GM12801 (cell line): ENCODE data around the gene HEATR5A.

ENCODE experiments used
- CTCF ChIP-seq: IDR thresholded peaks from one replicate; pipeline ENCODE4 v1.5.1; 2011; ENCODE audit warnings: control low read depth; ENCODE audit not compliant: insufficient read length; ENCODE audit errors: extremely low read depth

The HEATR5A gene

GRCh38 chr14:31435276-31435675, 14.9 kb upstream of the HEATR5A start:
- no peak for TF ChIP-seq CTCF

DNA sequence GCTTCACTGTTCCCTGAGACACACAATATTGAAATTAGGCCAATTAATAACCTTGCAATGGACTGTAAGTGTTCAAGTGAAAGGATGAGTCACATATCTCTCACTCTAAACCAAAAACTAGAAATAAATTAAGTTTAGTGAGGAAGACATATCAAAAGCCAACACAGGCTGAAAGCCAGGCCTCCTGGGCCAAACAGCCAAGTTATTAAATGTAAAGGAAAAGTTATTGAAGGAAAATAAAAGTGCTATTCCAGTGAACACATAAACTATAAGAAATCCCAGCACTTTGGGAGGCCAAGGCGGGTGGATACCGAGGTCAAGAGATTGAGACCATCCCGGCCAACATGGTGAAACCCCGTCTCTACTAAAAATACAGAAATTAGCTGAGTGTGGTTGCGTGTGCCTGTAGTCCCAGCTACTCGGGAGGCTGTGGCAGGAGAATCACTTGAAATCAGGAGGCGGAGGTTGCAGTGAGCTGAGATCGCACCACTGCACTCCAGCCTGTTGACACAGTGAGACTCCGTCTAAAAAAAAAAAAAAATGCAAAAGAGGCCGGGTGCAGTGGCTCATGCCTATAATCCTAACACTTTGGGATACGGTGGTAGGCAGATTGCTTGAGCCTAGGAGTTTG, 10.4 kb upstream of the HEATR5A start:
- TF ChIP-seq CTCF: no peak

GRCh38 chr14:31429791-31430190, 9.4 kb upstream of the HEATR5A start:
- no peak for TF ChIP-seq CTCF

DNA sequence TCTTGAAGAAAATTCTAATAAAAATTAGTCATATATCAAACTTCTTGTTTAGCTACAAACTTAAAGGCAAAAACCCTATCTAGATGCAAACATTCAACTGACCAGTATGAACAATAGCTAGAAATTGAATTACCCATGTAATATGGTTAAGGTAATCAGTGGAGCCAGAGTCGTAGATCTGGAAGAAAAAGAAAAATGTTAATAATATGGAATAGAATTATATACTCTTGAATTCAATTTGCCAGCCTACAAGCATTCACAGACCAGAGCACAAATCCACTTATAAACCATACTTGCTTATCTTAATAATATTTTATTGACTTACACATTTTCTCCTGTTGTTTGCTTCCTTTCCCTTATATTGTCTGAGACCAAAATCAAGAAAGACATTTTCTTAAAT, 7.7 kb upstream of the HEATR5A start:
- no peak for TF ChIP-seq CTCF

DNA sequence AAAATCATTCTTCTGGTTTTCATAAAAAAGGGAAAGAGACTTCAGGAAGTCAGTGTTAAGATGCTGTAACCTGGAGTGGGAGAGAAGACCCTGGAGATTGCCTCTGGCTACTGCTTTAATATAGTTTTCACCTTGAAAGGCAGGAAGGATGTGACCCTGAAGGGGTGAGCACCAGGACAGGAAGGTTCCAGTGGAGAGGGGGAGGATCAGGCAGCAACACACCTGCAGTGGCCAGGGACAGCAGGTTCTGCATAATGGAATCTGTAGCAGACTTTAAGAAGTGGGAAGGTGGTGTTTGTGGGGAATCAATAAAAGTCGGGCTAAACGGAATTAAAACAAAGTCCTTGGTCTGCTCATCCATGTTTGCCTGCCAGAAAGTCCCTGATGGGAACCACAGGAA, 6.3 kb upstream of the HEATR5A start:
- no peak for TF ChIP-seq CTCF

- no peak for TF ChIP-seq CTCF
Observed at GRCh38 chr14:31425905-31426304, 5.6 kb upstream of the HEATR5A start.

DNA sequence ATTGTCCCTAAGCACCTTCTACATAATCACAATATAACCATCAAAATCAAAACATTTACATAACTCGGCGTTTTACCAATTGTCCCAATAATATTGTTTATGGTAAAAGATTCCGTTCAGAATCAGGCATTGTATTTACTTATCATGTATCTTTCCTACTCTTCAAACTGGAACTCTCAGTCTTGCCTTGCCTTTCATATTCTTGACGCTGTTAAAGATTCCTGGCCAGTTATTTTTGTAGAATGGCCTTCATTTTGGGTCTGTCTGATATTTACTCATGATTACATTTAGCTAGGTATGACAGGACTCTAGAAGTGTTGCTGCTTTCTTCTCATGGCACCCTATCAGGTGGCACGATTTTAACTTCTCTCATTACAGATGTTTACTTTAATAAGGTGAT, 850 bp upstream of the HEATR5A start:
- TF ChIP-seq CTCF: no peak
